Coronary artery (tissue), 2 donors: ENCODE data around the gene ARHGAP22.

Experiments used
- DNase-seq: peaks from one replicate; pipeline ENCODE4 v3.0.0-alpha.2; 2017; ENCODE audit warnings: low spot score
- H3K27ac ChIP-seq, 2 donors: fragments of 200-600 bp; sonication (generic); one replicate each; pipeline ENCODE4 v1.5.1; 2016 to 2019
- H3K4me3 ChIP-seq: fragments of 200-600 bp; sonication (generic); 2 replicates; pipeline ENCODE4 v1.5.1; 2016; ENCODE audit warnings: mild to moderate bottlenecking, moderate library complexity
- CTCF ChIP-seq: fragments of 200-600 bp; sonication (generic); IDR thresholded peaks from one replicate; pipeline ENCODE4 v1.5.1; 2019; ENCODE audit warnings: antibody characterized with exemption

Gene ARHGAP22

GRCh38 chr10:48623607-48624132 is 18.8 kb upstream of the ARHGAP22 start:
- Histone ChIP-seq H3K4me3 (no peak overlapping the region), H3K27ac (peak overlapping the region in 1 of 2 donors; percentile 40)
- TF ChIP-seq CTCF: no peak
- DNase-seq: no peak

- no peak for TF ChIP-seq CTCF
- Histone ChIP-seq H3K27ac (peak overlapping the region in 1 of 2 donors; percentile 40), H3K4me3 (no peak overlapping the region)
- no peak for DNase-seq
Observed at GRCh38 chr10:48623009-48623408, 18.1 kb upstream of the ARHGAP22 start.

GRCh38 chr10:48620719-48621118 is 15.8 kb upstream of the ARHGAP22 start:
- no peak for TF ChIP-seq CTCF
- peak; percentile 57 for DNase-seq
- no peak overlapping the region for H3K27ac ChIP-seq
- H3K4me3 ChIP-seq: no peak overlapping the region

- DNase-seq: no peak
- no peak for TF ChIP-seq CTCF
- Histone ChIP-seq H3K4me3 (no peak overlapping the region), H3K27ac (no peak overlapping the region)
Observed at GRCh38 chr10:48616436-48616835, 11.6 kb upstream of the ARHGAP22 start.

- no peak overlapping the region for H3K4me3 ChIP-seq
- no peak for DNase-seq
- no peak for TF ChIP-seq CTCF
- peak overlapping the region in 1 of 2 donors; percentile 23 for H3K27ac ChIP-seq
Observed at GRCh38 chr10:48614481-48615390, 9.9 kb upstream of the ARHGAP22 start.

GRCh38 chr10:48613016-48613415 is 8.1 kb upstream of the ARHGAP22 start:
- TF ChIP-seq CTCF: no peak
- no peak for DNase-seq
- H3K27ac ChIP-seq: no peak overlapping the region
- no peak overlapping the region for H3K4me3 ChIP-seq
